GM18498 (cell line): ENCODE results near the gene PPM1E.
"Not testable (repeated sequence)": the region's sequence is repeated elsewhere in the genome, so short reads cannot be mapped to it uniquely, and the experiment has no call there.

ENCODE experiments used
- ATAC-seq: cut with Tn5 transposase; IDR thresholded peaks from one replicate; pipeline ENCODE4 v1.9.1; 2021; ENCODE audit warnings: mild to moderate bottlenecking, moderate library complexity; ENCODE audit not compliant: unreplicated experiment

The PPM1E gene

DNA sequence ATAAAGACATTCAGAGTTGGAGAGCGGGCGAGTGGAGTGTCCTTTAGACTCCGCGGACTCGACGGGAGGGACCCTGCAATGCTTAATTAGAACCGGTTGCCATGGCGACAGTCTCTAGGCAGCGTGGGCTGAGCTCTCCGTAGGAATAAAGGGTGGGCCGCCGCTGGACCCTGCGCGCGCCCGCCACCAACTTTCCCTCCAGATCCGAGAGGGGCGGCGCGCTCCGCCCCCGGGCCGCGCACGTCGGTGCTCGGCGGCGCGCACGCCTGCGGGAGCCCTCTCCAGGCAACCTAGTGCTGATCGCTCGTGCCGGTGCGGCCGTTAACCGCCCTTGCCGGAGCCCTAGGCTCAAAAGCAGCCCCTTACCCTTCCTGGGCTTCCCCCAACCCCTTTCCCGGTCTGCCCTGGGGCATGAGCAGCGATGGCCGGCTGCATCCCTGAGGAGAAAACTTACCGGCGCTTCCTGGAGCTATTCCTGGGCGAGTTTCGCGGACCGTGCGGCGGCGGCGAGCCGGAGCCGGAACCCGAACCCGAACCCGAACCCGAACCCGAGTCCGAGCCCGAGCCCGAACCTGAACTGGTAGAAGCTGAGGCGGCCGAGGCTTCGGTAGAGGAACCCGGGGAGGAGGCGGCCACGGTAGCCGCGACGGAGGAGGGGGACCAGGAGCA lies at the start of gene PPM1E:
Gene PPM1E (plus strand): TSS at position 278 of the 669 bp plus-strand sequence.
- peak; percentile 50 for ATAC-seq

DNA sequence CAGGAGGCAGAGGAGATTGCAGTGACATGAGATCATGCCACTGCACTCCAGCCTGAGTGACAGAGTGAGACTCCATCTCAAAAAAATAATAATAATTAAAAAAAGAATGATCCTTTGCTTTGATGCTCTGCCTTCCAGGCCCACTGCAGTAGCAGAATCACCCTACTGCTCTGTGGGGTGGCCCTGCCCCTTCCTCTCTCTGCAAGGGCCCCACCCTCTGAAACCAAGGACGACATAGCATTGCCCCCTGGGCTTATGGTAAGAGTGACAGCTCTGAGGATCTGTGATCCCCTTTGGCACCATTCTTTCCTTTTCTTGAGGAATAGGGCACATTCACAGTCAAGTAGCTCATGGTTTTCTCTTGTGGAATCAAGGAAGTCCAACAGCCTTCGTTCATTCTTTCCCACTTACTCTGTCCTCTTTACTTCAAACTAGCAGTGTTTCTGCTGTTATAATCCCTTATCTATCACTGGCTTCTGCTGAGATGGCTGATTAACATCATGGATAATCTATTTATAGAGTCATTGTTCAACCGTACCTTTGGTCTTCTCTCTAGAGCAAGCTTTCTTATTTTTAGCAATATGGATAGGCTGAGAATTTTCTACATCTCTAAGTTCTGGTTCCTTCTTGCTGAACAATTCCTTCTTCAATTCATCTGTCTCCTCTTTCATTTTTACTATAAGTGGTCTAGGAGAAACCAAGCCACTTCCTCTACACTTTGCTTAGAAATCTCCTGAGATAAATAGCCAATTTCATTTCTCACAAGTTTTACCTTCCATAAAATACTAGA lies 49.1 kb upstream of the PPM1E start:
- ATAC-seq = no peak

GRCh38 chr17:58710948-58711552 lies 44.6 kb upstream of the PPM1E start:
- no peak for ATAC-seq

- ATAC-seq = no peak
These were observed 33.4 kb upstream of the PPM1E start for GRCh38 chr17:58722274-58722673.

DNA sequence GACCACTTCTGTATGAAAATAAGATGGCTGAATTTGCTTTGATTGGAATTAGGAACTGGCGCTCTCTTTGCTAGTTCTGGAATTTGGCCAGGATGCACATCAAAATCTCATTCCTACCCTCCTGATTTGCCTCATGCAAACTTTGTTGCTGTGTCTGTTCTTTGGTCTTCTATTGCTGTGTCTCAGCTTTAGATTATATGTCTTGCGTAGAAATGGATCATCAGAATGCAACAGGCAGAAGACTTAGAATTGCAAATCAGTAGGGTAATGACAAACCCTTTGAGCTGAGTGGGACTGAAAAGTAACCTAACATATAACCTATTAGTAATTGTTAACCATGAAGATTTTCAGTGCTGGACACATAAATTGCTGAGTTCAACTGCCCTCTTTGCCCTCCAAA lies 33.0 kb upstream of the PPM1E start:
- ATAC-seq = no peak

- ATAC-seq = no peak
These were observed 26.9 kb upstream of the PPM1E start for GRCh38 chr17:58728798-58729197.

DNA sequence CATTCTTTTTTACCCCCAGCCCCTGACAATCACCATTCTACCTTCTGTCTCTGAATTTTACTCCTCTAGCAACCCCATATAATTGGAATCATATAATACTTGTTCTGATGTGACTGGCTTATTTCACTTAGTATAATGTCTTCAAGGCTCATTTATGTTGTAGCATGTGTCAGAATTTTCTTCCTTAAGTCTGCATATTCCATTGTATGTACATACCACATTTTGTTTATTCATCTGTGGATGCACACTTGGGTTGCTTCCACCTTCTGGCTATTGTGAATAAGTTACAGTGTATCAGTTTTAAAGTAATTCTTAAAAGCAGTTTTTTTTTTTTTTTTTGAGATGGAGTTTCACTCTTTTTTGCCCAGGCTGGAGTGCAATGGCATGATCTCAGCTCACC lies 24.7 kb upstream of the PPM1E start:
- ATAC-seq = no peak

DNA sequence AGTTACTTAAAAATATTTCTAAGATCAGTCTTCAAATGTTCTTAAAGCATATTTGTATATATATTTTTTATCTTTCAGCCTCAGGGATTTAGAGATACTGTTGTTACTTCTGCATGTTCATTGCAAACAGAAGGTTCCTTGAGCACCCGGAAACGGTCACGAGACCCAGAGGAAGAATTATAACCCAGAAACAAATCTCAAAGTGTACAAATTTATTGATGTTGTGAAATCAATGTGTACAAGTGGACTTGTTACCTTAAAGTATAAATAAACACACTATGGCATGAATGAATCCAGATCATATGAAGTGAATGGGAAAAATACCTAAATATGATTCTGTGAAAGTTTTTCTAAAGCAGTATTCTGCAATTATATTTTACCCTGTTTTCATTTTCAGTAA lies 21.6 kb upstream of the PPM1E start:
- no peak for ATAC-seq

DNA sequence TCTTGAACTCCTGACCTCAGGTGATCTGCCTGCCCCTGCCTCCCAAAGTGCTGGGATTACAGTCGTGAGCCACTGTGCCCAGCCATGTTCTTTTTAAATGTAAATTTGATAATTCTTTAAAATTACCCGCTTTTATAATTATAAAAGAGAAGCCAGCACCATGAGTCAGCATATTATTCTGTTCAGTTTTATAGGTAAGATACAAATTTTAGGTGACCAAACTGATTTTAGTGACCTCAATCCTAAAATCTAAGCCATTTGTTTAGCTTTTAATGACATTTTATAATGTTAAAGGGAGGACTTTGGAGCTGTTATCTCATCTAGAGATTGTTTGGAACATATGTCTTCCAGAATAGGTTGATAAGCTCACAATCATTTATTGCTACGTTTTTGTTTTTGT lies 20.8 kb upstream of the PPM1E start:
- no peak for ATAC-seq

- ATAC-seq = no peak
These were observed 14.5 kb upstream of the PPM1E start for GRCh38 chr17:58741121-58741625.

DNA sequence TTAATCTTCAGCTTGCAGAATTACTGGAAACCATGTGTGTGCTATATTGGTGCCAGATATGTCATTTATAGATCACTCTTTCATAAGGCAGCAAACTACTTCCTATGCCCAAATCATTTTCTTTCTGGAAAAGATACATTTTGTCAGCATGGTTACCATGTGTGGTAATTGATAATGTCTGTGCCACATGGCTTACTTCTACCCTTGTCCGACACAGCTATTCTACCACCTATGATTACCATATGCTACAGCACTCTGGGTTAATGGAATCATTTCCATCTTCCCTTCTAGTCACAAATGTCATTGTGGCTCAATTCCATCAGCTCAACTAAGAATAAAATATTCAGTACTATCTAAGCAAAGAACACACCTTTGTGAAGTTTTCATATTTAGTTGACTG lies 8.0 kb upstream of the PPM1E start:
- ATAC-seq = no peak

DNA sequence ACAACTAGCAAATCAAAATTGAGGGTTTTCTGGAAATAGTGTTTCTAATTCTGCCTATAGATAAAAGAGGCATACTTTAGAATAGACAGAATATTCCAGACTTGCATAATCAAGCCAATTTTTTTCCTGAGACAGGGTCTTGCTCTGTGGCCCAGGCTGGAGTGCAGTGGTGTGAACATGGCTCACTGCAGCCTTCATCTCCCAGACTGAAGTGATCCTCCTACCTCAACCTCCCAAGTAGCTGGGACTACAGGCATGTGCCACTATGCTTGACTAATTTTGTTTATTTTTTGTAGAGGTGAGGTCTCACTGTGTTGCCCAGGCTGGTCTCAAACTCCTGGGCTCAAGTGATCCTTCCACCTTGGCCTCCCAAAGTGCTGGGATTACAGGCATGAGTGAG lies 6.0 kb upstream of the PPM1E start:
- ATAC-seq = not testable (repeated sequence)

- ATAC-seq = no peak
These were observed 2.6 kb upstream of the PPM1E start for GRCh38 chr17:58753026-58753425.

- ATAC-seq = no peak
These were observed 431 bp upstream of the PPM1E start for GRCh38 chr17:58755269-58755576.

GRCh38 chr17:58756246-58757161 lies 850 bp downstream of the PPM1E start:
- ATAC-seq = no peak

GRCh38 chr17:58757162-58757613 lies 1.5 kb downstream of the PPM1E start:
- no peak for ATAC-seq

DNA sequence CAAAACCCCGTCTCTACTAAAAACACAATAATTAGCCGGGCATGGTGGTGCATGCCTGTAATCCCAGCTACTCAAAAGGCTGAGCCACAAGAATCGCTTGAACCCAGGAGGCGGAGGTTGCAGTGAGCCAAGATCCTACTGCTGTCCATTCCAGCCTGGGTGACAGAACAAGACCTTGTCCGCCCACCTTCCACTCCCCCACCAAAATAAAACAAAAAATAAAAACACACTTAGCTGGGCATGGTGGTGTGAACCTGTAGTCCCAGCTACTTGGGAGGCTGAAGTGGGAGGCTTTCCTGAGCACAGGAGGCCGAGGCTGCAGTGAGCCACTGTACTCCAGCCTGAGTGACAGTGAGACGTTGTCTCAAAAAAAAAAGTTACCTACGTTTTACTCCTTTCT lies 3.2 kb downstream of the PPM1E start:
- ATAC-seq = no peak

GRCh38 chr17:58759522-58759921 lies 3.9 kb downstream of the PPM1E start:
- ATAC-seq = no peak

- ATAC-seq = no peak
These were observed 4.6 kb downstream of the PPM1E start for GRCh38 chr17:58760248-58760647.

- ATAC-seq = no peak
These were observed 7.6 kb downstream of the PPM1E start for GRCh38 chr17:58763263-58763662.

GRCh38 chr17:58764373-58764772 lies 8.7 kb downstream of the PPM1E start:
- ATAC-seq = no peak
